PC-3 (cell line): ENCODE measurements around the gene ODF2L. TPM values are rescaled to one million over a fixed set of nuclear protein-coding genes. Genes with fewer than 3 reads are reported as not detected.

Experiments
- ATAC-seq: fragments of 200-7000 bp; cut with Tn5 transposase; 2 replicates; pipeline ENCODE4 v1.9.1; 2020; ENCODE audit warnings: mild to moderate bottlenecking, moderate library complexity
- BruUV-seq: library from RNA; stranded (reverse); fragments of 400-500 nt; replicated peaks from 2 replicates; lab custom pipeline; 2021; lab: Mats Ljungman, UMichigan
- CTCF ChIA-PET: fragments of 300-600 bp; sonication (Branson Sonifier 250); formaldehyde crosslinking; loops from one replicate; lab custom pipeline; 2022; ENCODE audit warnings: antibody characterized with exemption; lab: Charles Lee
- POLR2A ChIA-PET: fragments of 300-600 bp; sonication (Branson Sonifier 250); formaldehyde crosslinking; loops from one replicate; lab custom pipeline; 2022; ENCODE audit warnings: antibody characterized with exemption; ENCODE audit not compliant: unreplicated experiment; lab: Charles Lee
- DNase-seq: peaks from one replicate; pipeline ENCODE4 v3.0.0-alpha.2; 2015
- H2AFZ ChIP-seq: fragments of 300-600 bp; sonication (generic); 2 replicates; pipeline ENCODE4 v1.6.0; 2016; ENCODE audit warnings: antibody characterized with exemption, low read length
- H3F3A ChIP-seq: fragments of 300-600 bp; sonication (generic); one replicate; pipeline ENCODE4 v1.6.0; 2017; ENCODE audit warnings: antibody characterized with exemption, low read length, control low read depth, mild to moderate bottlenecking; ENCODE audit not compliant: unreplicated experiment
- H3K27ac ChIP-seq: fragments of 300-600 bp; sonication (generic); 2 replicates; pipeline ENCODE4 v1.5.1; 2016; ENCODE audit warnings: mild to moderate bottlenecking, low read length
- H3K27me3 ChIP-seq: fragments of 300-600 bp; sonication (generic); 2 replicates; pipeline ENCODE4 v1.6.1; 2016; ENCODE audit warnings: low read length, mixed read lengths
- H3K36me3 ChIP-seq: fragments of 300-600 bp; sonication (generic); 2 replicates; pipeline ENCODE4 v1.6.1; 2016; ENCODE audit warnings: low read depth, mixed run types, low read length, mixed read lengths
- H3K4me1 ChIP-seq: fragments of 300-600 bp; sonication (generic); 2 replicates; pipeline ENCODE4 v1.5.1; 2016; ENCODE audit warnings: low read length; ENCODE audit not compliant: insufficient read depth
- H3K4me2 ChIP-seq: fragments of 300-600 bp; sonication (generic); 2 replicates; pipeline ENCODE4 v1.6.0; 2016; ENCODE audit warnings: low read length
- H3K4me3 ChIP-seq: fragments of 300-600 bp; sonication (generic); 2 replicates; pipeline ENCODE4 v1.5.1; 2016; ENCODE audit warnings: mild to moderate bottlenecking, low read length, mixed read lengths
- H3K79me2 ChIP-seq: fragments of 300-600 bp; sonication (generic); 2 replicates; pipeline ENCODE4 v1.6.1; 2017; ENCODE audit warnings: low read length, mixed read lengths
- H3K9ac ChIP-seq: fragments of 300-600 bp; sonication (generic); 2 replicates; pipeline ENCODE4 v1.6.0; 2016; ENCODE audit warnings: mild to moderate bottlenecking, low read length
- H3K9me2 ChIP-seq: fragments of 300-600 bp; sonication (generic); replicated peaks from 2 replicates; pipeline ENCODE4 v1.6.1; 2016; ENCODE audit warnings: mixed run types, low read length, mixed read lengths
- H3K9me3 ChIP-seq: fragments of 300-600 bp; sonication (generic); 2 replicates; pipeline ENCODE4 v1.6.1; 2016; ENCODE audit warnings: low read length, mixed read lengths
- H4K20me1 ChIP-seq: fragments of 300-600 bp; sonication (generic); 2 replicates; pipeline ENCODE4 v1.6.1; 2016; ENCODE audit warnings: low read length, mixed read lengths
- CTCF ChIP-seq: fragments of 300-600 bp; sonication (generic); conservative IDR thresholded peaks from 2 replicates; pipeline ENCODE4 v1.5.1; 2017; ENCODE audit warnings: antibody characterized with exemption, low read depth, mild to moderate bottlenecking, low read length
- EZH2 ChIP-seq: fragments of 300-600 bp; sonication (generic); IDR thresholded peaks from one replicate; pipeline ENCODE4 v1.6.1; 2017; ENCODE audit warnings: antibody characterized with exemption, mild to moderate bottlenecking, low read length; ENCODE audit not compliant: unreplicated experiment
- EZH2phosphoT487 ChIP-seq: fragments of 300-600 bp; sonication (generic); IDR thresholded peaks from 2 replicates; pipeline ENCODE4 v1.6.1; 2018; ENCODE audit warnings: mild to moderate bottlenecking, antibody characterized with exemption, low read length, borderline replicate concordance
- intact Hi-C: fragments of 100-400 bp; cut with micrococcal nuclease; formaldehyde crosslinking; loops from 2 replicates; pipeline ENCODE4 v1.9.0; 2023
- total RNA-seq: library from RNA; depleted of rRNA; stranded (reverse); fragments of >200 nt; gene quantifications from 2 replicates; pipeline ENCODE4 v1.2.3, GENCODE V29; 2014

Gene ODF2L
- total RNA-seq, 1 experiment from 2014 or later: 21.8 TPM

- Histone ChIP-seq H3K9me2 (no peaks in the 10 kb centered on the region), H3K9ac (no peak overlapping the region), H4K20me1 (no peaks in the 10 kb centered on the region), H3K27me3 (no peaks in the 10 kb centered on the region), H2AFZ (no peak overlapping the region), H3K79me2 (no peaks in the 10 kb centered on the region), H3F3A (no peaks in the 10 kb centered on the region), H3K4me3 (no peak overlapping the region), H3K36me3 (peaks cover 2% of the 10 kb centered on the region; the same call in 1 of the 2 replicates), H3K4me2 (no peak overlapping the region), H3K4me1 (no peaks in the 10 kb centered on the region), H3K27ac (no peak overlapping the region), H3K9me3 (no peaks in the 10 kb centered on the region)
- DNase-seq: no peak
- TF ChIP-seq EZH2phosphoT487: no peak
- no peak for TF ChIP-seq EZH2
- TF ChIP-seq CTCF: no peak
- intact Hi-C loops: no loop called here
- no TSS peak for BruUV-seq
- ChIA-PET POLR2A (no interaction called here), CTCF (no interaction called here)
- ATAC-seq: no peak
These were observed 30.2 kb downstream of the ODF2L start for GRCh38 chr1:86365896-86366295.

- TF ChIP-seq EZH2phosphoT487: no peak
- 0 out of 2 replicates have a peak, but pooled peaks have one; percentile 9 for TF ChIP-seq CTCF
- Histone ChIP-seq H3K4me2 (no peak overlapping the region), H3K27me3 (no peaks in the 10 kb centered on the region), H4K20me1 (no peaks in the 10 kb centered on the region), H3K79me2 (no peaks in the 10 kb centered on the region), H3K4me3 (no peak overlapping the region), H3K27ac (no peak overlapping the region), H3F3A (no peaks in the 10 kb centered on the region), H3K9me3 (no peaks in the 10 kb centered on the region), H3K36me3 (no peaks in the 10 kb centered on the region), H2AFZ (no peak overlapping the region), H3K9ac (no peak overlapping the region), H3K9me2 (no peaks in the 10 kb centered on the region), H3K4me1 (no peaks in the 10 kb centered on the region)
- ChIA-PET POLR2A (no interaction called here), CTCF (no interaction called here)
- BruUV-seq: no TSS peak
- ATAC-seq: no peak
- no peak for DNase-seq
- intact Hi-C loops: no loop called here
These were observed 33.3 kb downstream of the ODF2L start for GRCh38 chr1:86362807-86363206.

GRCh38 chr1:86357796-86358195 is 38.3 kb downstream of the ODF2L start:
- no peaks in the 10 kb centered on the region for H3F3A ChIP-seq
- H3K9me3 ChIP-seq: no peaks in the 10 kb centered on the region
- intact Hi-C loops: no loop called here
- no peaks in the 10 kb centered on the region for H4K20me1 ChIP-seq
- ChIA-PET POLR2A (no interaction called here), CTCF (no interaction called here)
- no peak for ATAC-seq
- H3K79me2 ChIP-seq: no peaks in the 10 kb centered on the region
- TF ChIP-seq CTCF (no peak), EZH2phosphoT487 (no peak), EZH2 (no peak)
- no peak overlapping the region for H3K27ac ChIP-seq
- no peak overlapping the region for H3K9ac ChIP-seq
- no TSS peak for BruUV-seq
- no peak overlapping the region for H3K4me3 ChIP-seq
- H3K4me1 ChIP-seq: no peaks in the 10 kb centered on the region
- H2AFZ ChIP-seq: no peak overlapping the region
- H3K36me3 ChIP-seq: peaks cover 9% of the 10 kb centered on the region; the same call in 1 of the 2 replicates
- H3K27me3 ChIP-seq: no peaks in the 10 kb centered on the region
- DNase-seq: no peak
- H3K4me2 ChIP-seq: no peak overlapping the region
- H3K9me2 ChIP-seq: no peaks in the 10 kb centered on the region
